Measurements from ENCODE around the gene MUC4. TPM values are rescaled to one million over a fixed set of nuclear protein-coding genes. Genes with fewer than 3 reads are reported as not detected.

MUC4 gene
- total and polyA plus RNA-seq, 10 of the 15 experiments (the other 5 are each of a cell fraction or from before 2014, with no cell fraction given), result 0.02 to 0.46 (median 0.27) TPM; not detected in 4

- Histone ChIP-seq H3K4me2 (ENCODE audit: control insufficient read depth, insufficient read depth) (no peak overlapping the region), H3K27ac (ENCODE audit: control insufficient read depth, insufficient read depth) (no peak overlapping the region), H3K4me1 (ENCODE audit: control insufficient read depth, insufficient read depth, low read length) (peaks cover 3% of the 10 kb centered on the region; the same call in 1 of the 2 replicates), H3K9ac (ENCODE audit: control insufficient read depth, insufficient read depth, low read length) (no peak overlapping the region), H2AFZ (ENCODE audit: control insufficient read depth, low read depth, low read length) (no peak overlapping the region), H3K9me3 (replicated peaks; ENCODE audit: control insufficient read depth, insufficient read depth, low read length) (no peaks in the 10 kb centered on the region), H4K20me1 (ENCODE audit: control insufficient read depth, insufficient read depth) (no peaks in the 10 kb centered on the region), H3K27me3 (replicated peaks in 1 of 2; ENCODE audit: control insufficient read depth in 2 of 2, insufficient read depth in 2 of 2, low read length in 1 of 2) (no peaks in the 10 kb centered on the region), H3K79me2 (ENCODE audit: control insufficient read depth, insufficient read depth, low read length) (no peaks in the 10 kb centered on the region), H3K4me3 (no peak overlapping the region), H3K36me3 (ENCODE audit: control insufficient read depth in 2 of 2, insufficient read depth in 2 of 2, low read length in 1 of 2) (no peaks in the 10 kb centered on the region)
- POLR2A ChIA-PET, result no interaction called here
- no peak for FAIRE-seq
- RAD21 ChIA-PET (ENCODE audit: unreplicated experiment), result no interaction called here
- in situ Hi-C loops (cut with MboI), result loop anchor here (5.0 kb wide), 1 partner anchor 38 kb away; no protein-coding TSS in a partner anchor
- WGBS (ENCODE audit: insufficient coverage, insufficient replicate concordance, low lambda C conversion rate, missing lambda C conversion rate), result 62% methylated on average over 9 of the region's 9 CpGs
- TF ChIP-seq CBX5 (IDR thresholded peaks at IDR 0.05; ENCODE audit: low read depth) (no peak), POLR2A (IDR thresholded peaks at IDR 0.05; ENCODE audit: low read depth, low read length) (no peak), SPI1 (IDR thresholded peaks at IDR 0.05; ENCODE audit: borderline replicate concordance, insufficient read depth, low read depth, low read length) (no peak), SP1 (IDR thresholded peaks at IDR 0.05; ENCODE audit: low read depth, low read length) (no peak), ZBTB4 (CRISPR knock-in tag; IDR thresholded peaks at IDR 0.05) (no peak), E2F8 (IDR thresholded peaks at IDR 0.05; ENCODE audit: low read depth, partially characterized antibody) (no peak), MEF2A (IDR thresholded peaks at IDR 0.05; ENCODE audit: insufficient read depth, low read depth, low read length) (no peak), BHLHE40 (IDR thresholded peaks at IDR 0.05; ENCODE audit: borderline replicate concordance in 1 of 2, low read depth in 2 of 2, low read length in 1 of 2) (no peak)
- intact Hi-C loops (cut with micrococcal nuclease; ENCODE audit: unreplicated experiment), result loop anchor here (5.0 to 10.0 kb wide), 3 partner anchors 202 to 580 kb away; partner anchors contain the start of gene XXYLT1
- no peak for DNase-seq (ENCODE audit: low read depth, low spot score)
- SMC1A ChIA-PET (ENCODE audit: uncharacterized antibody, unreplicated experiment), result interaction anchor here (3.2 kb wide), 1 partner anchor 61 kb away, joined by 14 read pairs; no protein-coding TSS in a partner anchor
- no TSS peak for BruUV-seq (replicated peaks)
- no peak for ATAC-seq
- CTCF ChIA-PET, result interaction anchor here (0.6 to 9.3 kb wide), 3 partner anchors 40 to 584 kb away, joined by 3 to 173 read pairs (median 3); partner anchors contain the start of gene XXYLT1
Measured at GRCh38 chr3:195854628-195855294, 43.0 kb upstream of the MUC4 start.

Measured in GM12878 (cell line).